ENCODE data around the gene C1orf174. TPM values are rescaled to one million over a fixed set of nuclear protein-coding genes. Genes with fewer than 3 reads are reported as not detected.

The C1orf174 gene
- total RNA-seq, 1 donor from 2014 or later = 19.8 TPM

- intact Hi-C loops (cut with DNase I) = no loop called here
- DNase-seq = peak; percentile 45
Measured at GRCh38 chr1:3910049-3910731, 10.1 kb upstream of the C1orf174 start.

GRCh38 chr1:3909615-3910014 lies 9.5 kb upstream of the C1orf174 start:
- peaks cover 30% of the 10 kb centered on the region for H3K27me3 ChIP-seq (ENCODE audit: low read depth)
- DNase-seq (peak; percentile 6), ATAC-seq (no peak)
- H3K4me1 ChIP-seq = peaks cover 5% of the 10 kb centered on the region
- no peak overlapping the region for H3K4me3 ChIP-seq
- no peak overlapping the region for H3K27ac ChIP-seq
- TF ChIP-seq, protein P1, sequence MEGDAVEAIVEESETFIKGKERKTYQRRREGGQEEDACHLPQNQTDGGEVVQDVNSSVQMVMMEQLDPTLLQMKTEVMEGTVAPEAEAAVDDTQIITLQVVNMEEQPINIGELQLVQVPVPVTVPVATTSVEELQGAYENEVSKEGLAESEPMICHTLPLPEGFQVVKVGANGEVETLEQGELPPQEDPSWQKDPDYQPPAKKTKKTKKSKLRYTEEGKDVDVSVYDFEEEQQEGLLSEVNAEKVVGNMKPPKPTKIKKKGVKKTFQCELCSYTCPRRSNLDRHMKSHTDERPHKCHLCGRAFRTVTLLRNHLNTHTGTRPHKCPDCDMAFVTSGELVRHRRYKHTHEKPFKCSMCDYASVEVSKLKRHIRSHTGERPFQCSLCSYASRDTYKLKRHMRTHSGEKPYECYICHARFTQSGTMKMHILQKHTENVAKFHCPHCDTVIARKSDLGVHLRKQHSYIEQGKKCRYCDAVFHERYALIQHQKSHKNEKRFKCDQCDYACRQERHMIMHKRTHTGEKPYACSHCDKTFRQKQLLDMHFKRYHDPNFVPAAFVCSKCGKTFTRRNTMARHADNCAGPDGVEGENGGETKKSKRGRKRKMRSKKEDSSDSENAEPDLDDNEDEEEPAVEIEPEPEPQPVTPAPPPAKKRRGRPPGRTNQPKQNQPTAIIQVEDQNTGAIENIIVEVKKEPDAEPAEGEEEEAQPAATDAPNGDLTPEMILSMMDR (IDR thresholded peaks at IDR 0.05) = no peak
- no peaks in the 10 kb centered on the region for H3K9me3 ChIP-seq
- H3K36me3 ChIP-seq = no peaks in the 10 kb centered on the region
- intact Hi-C loops (cut with DNase I) = no loop called here

More at GRCh38 chr1:3910049-3910731, 10.1 kb upstream of the C1orf174 start:
- Histone ChIP-seq H3K4me3 (no peak overlapping the region), H3K4me1 (peaks cover 5% of the 10 kb centered on the region), H3K36me3 (no peaks in the 10 kb centered on the region), H3K27ac (no peak overlapping the region), H3K9me3 (no peaks in the 10 kb centered on the region), H3K27me3 (ENCODE audit: low read depth) (peaks cover 30% of the 10 kb centered on the region)
- ATAC-seq = no peak
- TF ChIP-seq, protein P1 (IDR thresholded peaks at IDR 0.05) = no peak

GRCh38 chr1:3908886-3909517 lies 8.9 kb upstream of the C1orf174 start:
- Histone ChIP-seq H3K4me3 (no peak overlapping the region), H3K27ac (no peak overlapping the region), H3K9me3 (no peaks in the 10 kb centered on the region), H3K27me3 (ENCODE audit: low read depth) (peaks cover 30% of the 10 kb centered on the region), H3K36me3 (no peaks in the 10 kb centered on the region), H3K4me1 (peaks cover 5% of the 10 kb centered on the region)
- DNase-seq (peak; percentile 40), ATAC-seq (no peak)
- TF ChIP-seq, protein P1 (IDR thresholded peaks at IDR 0.05) = no peak
- intact Hi-C loops (cut with DNase I) = no loop called here

GRCh38 chr1:3907621-3908165 lies 7.6 kb upstream of the C1orf174 start:
- no peak for ATAC-seq
- Histone ChIP-seq H3K9me3 (no peaks in the 10 kb centered on the region), H3K4me1 (peaks cover 5% of the 10 kb centered on the region), H3K27me3 (ENCODE audit: low read depth) (peaks cover 30% of the 10 kb centered on the region), H3K4me3 (no peak overlapping the region), H3K27ac (no peak overlapping the region), H3K36me3 (no peaks in the 10 kb centered on the region)
- peak; percentile 42 for DNase-seq
- TF ChIP-seq, protein P1 (IDR thresholded peaks at IDR 0.05) = no peak
- intact Hi-C loops (cut with DNase I) = no loop called here

DNA sequence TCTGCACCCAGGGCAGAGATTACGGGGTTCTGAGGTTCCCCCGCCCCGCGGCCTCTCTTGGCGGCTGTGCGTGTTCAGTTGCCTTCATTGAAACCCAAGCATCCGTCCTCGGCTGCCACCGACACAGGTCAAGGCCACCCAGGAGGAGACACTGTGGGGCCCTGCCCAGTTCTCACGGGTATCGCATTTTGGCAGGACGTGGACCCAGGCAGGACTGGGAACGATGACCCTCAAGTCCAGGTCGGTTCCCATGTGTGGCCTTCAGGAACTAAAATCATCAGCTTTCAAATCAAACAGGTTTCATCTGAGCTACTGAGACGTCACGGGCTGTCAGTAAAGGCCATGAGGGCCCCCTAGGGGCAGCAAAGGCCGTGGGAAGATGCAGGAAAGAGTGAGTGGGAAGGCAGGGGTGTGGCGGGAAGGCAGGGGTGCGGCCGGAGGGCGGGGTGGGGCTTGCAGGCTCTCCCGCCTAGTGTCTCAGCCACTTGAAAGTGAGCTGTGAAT lies 7.0 kb upstream of the C1orf174 start:
- intact Hi-C loops (cut with DNase I) = no loop called here
- H3K9me3 ChIP-seq = no peaks in the 10 kb centered on the region
- H3K27me3 ChIP-seq (ENCODE audit: low read depth) = peaks cover 25% of the 10 kb centered on the region
- H3K4me1 ChIP-seq = peaks cover 5% of the 10 kb centered on the region
- no peak overlapping the region for H3K27ac ChIP-seq
- DNase-seq (peak; percentile 44), ATAC-seq (peak in 1 of 2 donors; percentile 11)
- TF ChIP-seq, protein P1 (IDR thresholded peaks at IDR 0.05) = peak; percentile 10
- no peak overlapping the region for H3K4me3 ChIP-seq
- no peaks in the 10 kb centered on the region for H3K36me3 ChIP-seq
